Thyroid gland (tissue), 4 donors: Measurements from ENCODE around the gene DDRGK1.

Source experiments
- CTCF ChIP-seq, 6 experiments: fragments of 200-600 bp in 3 of 6; fragments of 450-650 bp in 3 of 6; sonication (generic) in 3 of 6; IDR thresholded peaks; one replicate each; pipeline ENCODE4 v1.5.1; 2016 to 2019; ENCODE audit warnings: antibody characterized with exemption in 6 of 6, mild to moderate bottlenecking in 2 of 6, inconsistent platforms in 1 of 6, moderate library complexity in 1 of 6
- POLR2A ChIP-seq, 2 donors: fragments of 450-650 bp; IDR thresholded peaks; one replicate each; pipeline ENCODE4 v1.6.1; 2017; ENCODE audit warnings: antibody characterized with exemption in 2 of 2, mild to moderate bottlenecking in 2 of 2, moderate library complexity in 1 of 2

GRCh38 chr20:3233991-3234498 is 29.6 kb upstream of the DDRGK1 start:
- TF ChIP-seq CTCF (IDR thresholded peaks at IDR 0.05) (no peak), POLR2A (IDR thresholded peaks at IDR 0.05) (no peak)
